HL-60/S4 (cell line): ENCODE data around the gene SURF4.
"Not testable (repeated sequence)": the region's sequence is repeated elsewhere in the genome, so short reads cannot be mapped to it uniquely, and the experiment has no call there.

Source experiments
- in situ Hi-C: fragments of 300-500 bp; cut with MboI; formaldehyde crosslinking; loops from 2 replicates; pipeline ENCODE4 v1.14.3; 2022; ENCODE audit warnings: low sequenced_read_pairs

The SURF4 gene

DNA sequence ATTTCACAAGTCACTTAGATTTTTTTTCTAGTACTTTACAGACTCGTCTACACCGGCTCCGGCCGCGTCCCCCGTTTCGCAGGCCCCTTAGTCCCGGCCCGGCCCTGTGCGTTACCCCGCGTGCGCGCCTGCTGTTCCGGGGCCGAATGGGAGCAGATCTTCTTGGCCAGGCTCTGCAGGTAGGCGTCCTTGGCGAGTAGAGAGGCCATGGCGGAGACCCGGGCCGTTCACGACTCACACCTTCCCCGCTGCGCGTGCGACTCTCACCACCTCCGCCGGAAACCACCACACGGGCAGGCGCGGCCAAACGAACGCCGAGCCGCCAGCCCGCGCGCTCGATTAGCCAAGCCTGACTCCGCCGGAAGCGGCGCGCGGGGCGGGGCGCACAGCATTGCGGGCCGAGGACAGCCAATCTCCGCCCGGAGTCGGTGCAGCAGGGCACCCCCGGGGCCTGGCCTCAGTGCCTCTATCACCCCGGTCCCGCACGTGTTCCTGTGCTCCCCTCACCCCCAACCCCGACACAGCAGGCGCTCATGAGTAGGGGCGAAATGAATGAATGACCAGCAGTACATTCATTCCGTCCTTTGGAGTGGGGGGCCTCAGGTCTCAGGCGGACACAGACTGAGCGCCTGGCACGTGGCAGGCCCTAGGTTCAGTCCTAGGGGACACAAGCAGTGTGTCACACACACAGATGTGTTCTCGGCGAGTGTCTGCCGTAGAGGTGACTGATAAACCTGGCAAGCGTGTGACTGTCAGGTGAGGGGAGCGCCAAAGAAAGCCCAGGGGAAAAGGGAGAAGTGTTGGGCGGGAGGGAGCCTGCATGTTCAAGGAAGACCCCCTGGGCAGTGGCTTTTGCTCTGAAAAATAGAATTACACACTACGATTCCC is 39.7 kb downstream of the SURF4 start, which contains the start of gene SURF6:
TSS of gene SURF6 (minus strand) at position 265 of the 888 bp plus-strand sequence. CDS start at position 209, 56 bp downstream.
- in situ Hi-C loops = no loop called here

DNA sequence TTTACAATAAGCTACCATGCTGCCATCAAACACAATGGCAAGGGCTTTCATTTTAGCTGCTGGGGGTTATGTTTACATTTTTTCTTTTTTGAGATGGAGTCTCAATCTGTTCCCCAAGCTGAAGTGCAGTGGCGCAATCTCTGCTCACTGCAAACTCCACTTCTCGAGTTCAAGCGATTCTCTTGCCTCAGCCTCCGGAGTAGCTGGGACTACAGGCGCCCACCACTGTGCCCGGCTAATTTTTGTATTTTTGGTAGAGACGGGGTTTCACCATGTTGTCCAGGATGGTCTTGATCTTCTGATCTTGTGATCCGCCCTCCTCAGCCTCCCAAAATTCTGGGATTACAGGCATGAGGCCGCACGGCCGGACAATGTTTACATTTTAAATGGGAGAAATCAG is 41.0 kb downstream of the SURF4 start:
- in situ Hi-C loops = not testable (repeated sequence)

DNA sequence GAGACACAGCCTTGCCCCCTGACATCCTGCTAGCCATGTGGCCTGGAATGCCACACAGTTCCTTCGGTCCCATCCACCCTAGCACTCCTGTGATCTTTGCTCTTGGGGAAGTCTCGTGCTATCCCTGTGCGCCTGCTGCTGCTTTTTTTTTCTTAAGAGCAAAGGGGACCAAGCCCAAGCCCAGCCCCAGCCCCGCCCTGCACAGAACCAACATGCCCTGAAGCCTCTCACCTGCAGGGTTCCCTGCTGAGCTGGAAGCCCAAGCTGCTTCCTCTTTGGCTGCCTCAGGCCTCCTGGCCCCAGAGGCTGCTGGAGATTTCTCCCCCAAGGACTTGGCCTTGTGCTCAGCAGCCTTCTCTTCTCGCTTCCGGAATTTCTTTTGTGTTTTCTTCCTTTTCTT is 41.7 kb downstream of the SURF4 start:
- in situ Hi-C loops = no loop called here

DNA sequence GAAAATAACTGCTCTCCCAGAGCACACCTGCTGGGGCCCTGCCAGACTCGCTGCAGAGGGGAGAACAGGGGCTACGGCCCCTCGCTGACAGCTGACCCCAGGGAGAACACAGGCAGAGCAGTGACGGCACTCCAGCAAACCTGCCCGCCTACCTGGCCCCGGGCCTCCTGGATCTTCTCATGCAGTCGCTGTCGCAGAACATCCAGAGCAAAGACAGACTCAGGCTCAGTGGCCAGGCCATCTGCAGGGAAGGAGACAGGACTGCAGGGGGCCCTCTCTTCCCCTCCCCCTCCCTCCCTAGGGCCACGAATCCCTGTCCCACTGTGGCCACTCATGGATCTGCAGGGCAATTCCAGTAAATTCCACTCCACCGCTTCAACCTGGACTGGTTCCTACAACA is 42.3 kb downstream of the SURF4 start:
- in situ Hi-C loops = no loop called here

DNA sequence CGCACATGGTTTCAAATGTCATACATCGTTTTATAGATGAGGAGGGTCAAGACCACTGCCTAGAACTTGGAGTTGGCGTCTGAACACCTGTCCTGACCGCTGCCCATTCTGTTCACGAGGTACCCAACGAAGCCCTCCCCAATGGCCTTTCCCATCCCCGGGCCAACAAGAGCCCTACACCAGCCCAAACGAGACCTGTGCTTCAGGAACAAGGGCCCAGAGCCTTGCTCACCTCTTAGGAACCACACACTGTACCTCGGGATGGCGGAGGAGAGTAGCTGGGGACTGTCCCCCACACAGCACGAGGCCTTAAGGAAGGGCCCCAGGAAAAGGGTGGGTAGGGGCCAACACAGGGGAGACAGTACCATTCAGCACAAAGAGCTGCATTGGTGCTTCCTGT is 42.8 kb downstream of the SURF4 start:
- in situ Hi-C loops = no loop called here

DNA sequence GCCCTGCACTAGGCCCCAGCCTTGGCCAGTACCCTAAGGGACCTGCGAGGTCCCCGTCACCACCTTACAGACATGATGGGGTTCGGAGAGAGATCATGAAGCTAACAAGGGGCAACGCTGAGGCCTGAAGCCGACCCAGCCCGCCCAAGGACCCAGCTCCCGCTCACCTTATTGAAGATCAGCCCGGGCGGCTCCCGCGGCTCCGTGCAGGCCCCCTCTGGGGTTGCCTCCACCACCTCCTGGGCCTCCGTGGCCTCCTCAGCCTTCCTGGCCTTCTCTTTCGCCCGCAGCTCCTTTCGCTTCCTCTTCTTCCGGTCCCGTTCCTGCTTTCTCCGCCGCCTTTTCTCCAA is 43.5 kb downstream of the SURF4 start:
- in situ Hi-C loops = no loop called here

DNA sequence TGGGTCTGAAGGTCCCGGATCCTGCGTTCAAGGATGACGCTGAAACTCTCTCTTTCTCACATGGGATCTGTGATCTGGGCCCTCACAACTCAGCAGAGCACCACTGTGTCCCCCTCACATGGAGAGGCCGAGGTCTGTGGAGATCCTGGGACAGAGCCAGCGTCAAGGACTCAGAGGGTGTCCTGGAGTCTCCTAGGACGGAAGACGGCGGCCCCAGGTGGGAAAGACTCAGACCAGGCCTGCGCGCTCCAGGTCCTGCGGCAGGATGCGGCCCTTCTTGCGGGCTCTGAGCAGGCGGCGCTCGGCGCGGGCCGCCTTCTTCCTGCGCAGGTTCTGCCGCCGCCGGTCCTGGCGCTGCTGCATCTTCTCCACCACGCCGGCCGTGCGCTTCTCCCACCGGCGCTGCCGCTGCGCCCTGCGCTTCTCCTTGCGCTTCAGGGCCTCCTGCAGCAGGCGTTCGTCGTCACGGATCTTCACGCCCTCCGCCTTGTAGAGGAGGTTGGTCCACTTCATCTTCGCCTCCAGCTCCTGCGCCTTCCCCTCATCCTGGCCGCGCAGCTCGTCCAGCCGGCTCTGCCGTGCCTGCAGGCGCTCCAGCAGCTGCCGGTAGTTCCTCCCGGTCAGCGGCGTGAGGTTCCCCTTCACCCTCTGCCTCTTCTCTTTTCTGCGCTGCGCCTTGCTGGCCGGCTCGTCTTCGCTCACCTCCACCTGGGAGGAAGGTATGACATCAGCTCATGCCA is 44.0 kb downstream of the SURF4 start:
- in situ Hi-C loops = no loop called here

DNA sequence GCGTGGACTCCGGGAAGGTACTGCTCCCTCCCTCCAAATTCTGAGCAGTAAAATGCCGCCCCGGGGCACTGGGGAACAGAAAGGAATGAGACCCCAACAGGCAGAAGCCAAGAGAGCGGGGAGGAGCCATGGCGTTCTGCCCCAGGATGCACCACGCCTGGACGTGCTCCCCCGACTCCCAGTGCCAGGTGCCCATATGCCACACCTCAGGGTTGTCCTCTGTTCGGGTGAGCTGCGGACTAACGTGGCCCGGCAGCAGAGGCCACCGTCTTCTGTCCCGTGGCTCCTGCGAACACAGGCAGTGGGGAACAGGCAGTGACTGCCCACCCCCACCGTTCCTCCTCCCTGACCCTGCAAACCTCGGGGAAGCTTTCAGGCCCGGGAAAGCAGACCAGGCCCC is 44.6 kb downstream of the SURF4 start:
- in situ Hi-C loops = no loop called here

DNA sequence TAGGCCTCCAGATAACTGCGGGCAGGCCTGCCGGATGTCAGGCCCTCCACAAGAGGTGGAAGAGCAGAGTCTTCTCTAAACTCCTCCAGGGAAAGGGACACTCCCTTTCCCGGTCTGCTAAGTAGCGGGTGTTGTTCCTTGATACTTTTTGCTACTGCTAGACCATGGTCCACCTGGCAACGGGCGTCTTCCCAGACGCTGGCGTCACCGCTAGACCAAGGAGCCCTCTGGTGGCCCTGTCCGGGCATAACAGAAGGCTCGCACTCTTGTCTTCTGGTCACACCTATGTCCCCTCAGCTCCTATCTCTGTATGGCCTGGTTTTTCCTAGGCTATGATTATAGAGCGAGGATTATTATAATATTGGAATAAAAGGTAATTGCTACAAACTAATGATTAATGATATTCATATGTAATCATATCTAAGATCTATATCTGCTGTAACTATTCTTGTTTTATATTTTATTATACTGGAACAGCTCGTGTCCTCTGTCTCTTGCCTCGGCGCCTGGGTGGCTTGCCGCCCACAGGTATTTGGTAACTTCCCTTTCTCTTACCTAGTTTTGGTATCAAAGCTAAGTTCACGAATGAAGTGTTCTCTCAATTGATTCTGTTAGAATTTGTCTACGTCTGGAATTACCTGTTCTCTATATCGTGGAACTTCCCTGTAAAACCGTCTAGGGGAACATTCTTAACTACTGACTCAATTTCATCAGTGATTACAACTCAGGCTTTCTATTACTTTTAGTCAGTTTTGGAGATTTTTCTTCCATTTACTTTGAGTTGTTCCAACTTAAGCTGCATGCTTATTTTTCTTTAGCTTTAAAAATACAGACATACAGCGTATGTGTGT is 46.3 kb downstream of the SURF4 start:
- in situ Hi-C loops = not testable (repeated sequence)

DNA sequence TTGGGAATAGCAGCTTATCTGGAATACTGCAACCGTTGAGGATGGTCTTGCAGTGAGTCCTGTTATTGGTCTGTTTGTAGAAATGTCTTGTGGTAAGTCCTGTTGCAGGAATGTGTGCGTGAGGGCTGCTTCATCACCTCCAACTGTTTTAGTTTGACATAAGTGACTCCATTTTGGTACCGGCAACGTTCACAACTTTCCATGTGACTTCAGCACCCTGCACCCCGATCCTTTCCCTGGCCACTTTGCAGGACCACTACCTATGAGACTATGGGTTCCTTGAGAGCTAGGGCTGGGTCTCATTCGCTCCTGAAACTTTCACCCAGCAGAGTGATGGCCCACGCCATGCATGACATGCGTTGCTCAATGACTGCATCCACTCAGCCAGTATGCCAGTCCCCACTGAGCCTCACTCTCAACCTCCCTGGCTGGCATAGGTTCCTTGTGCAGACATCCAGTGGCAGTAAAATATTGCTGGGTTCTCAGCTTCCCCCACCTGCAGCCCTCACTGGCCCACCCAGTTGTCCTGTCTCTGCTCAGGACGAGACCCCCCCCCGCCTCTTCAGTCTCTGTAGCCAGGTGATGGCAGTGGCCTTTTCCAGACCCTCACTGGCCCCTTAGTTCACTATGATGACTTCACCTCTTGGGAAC is 47.9 kb downstream of the SURF4 start:
- in situ Hi-C loops = no loop called here

DNA sequence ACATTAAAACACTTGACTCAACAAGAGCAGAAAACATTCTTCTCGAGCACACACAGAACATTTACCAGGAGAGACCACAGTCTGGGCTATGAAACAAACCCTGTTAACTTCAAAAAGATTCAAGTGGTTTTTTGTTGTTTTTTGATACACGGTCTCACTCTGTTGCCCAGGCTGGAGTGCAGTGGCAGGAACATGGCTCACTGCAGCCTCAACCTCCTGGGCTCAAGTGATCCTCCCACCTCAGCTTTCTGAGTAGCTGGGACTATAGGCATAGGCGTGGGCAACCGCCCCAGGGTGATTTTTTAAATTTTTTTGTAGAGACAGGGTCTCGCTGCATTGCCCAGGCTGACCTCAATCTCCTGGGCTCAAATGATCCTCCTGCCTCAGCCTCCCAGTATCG is 48.8 kb downstream of the SURF4 start:
- in situ Hi-C loops = not testable (repeated sequence)

DNA sequence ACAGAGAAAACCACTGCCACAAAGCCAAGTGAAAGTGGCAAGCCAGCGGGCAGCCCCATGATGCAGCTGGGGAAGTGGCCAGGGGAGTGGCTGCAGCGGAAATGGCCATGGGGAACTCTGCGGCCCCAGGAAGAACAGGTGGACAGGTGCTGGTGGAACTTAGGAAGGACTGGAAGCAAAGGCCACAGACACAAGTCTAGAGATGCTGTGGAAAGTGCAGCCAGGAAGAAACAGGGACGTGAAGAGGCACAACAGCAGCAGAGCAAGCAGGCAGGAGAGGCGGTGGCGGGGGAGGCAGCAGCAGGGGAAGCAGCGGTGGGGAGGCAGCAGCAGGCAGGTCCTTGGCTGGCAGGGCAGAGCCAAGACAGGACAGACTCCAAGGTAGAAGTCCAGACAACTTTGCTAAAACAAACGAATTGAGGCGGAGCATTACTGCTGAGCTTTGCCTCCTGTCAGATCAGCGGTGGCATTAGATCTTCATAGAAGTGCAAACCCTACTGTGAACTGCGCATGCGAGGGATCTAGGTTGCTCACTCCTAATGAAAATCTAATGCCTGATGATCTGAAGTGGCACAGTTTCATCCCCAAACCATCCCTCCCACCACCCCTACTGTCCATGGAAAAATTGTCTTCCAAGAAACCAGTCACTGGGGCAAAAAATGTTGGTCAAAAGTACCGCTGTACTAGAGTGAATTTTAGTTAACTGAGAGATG is 51.7 kb downstream of the SURF4 start:
- in situ Hi-C loops = no loop called here

DNA sequence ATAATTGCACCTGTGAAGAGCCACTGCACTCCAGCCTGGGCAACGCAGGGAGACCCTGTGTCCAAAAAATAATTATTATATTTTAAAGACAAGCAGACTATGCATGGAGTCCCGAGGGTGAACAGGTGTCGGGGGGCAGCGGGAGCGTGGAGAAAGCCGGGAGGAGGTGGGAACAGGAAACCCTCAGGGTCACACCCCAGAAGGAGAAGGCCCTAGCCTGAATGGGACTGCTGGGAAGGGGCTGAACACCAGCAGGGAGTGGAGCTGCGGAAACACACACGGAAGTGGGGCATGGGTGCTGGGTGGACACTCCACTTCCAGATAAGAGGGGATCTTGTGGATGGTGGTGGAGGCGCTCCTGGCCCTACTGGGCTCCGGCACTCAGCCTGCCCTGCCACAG is 52.6 kb downstream of the SURF4 start:
- in situ Hi-C loops = no loop called here

DNA sequence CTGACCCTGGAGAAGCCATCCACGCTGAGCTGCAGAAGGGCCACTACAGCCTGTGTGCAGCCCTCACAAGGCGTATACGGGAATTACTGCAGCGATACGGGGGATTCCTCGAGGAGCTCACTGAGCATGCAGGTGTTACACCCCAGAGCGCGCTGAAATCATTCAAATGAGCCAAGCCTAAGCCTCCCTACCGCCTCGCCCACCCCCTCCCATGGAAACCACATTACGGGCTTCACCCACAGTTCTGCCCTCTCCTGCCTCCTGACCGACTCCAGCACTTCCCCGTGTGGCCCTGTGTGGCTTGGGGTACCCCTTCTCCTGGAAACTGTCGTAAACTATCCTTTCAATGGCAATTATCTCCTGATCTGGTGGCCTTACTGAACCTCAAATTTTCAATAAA is 53.2 kb downstream of the SURF4 start:
- in situ Hi-C loops = no loop called here

DNA sequence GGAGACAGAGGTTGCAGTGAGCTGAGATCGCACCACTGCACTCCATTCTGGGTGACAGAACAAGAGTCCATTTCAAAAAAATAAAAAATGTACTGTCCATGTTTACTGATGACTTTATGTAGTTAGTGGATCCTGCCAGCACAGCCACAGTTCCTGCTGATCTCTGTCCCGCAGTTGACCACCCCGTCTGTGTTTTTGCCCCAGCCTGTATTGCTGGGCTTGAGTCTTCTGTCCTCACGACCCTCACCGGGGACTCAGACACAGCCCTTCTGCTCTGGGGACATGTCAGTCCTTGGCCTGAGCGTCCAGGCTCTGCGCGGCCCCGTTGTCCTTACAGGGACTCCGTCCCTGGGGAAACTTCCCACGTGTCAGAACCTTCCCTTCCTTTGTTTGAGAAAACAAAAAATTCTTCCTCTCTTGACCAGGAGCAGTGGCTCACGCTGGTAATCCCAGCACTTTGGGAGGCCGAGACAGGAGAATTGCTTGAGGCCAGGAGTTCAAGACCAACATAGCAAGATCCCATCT is 54.4 kb downstream of the SURF4 start:
- in situ Hi-C loops = no loop called here

DNA sequence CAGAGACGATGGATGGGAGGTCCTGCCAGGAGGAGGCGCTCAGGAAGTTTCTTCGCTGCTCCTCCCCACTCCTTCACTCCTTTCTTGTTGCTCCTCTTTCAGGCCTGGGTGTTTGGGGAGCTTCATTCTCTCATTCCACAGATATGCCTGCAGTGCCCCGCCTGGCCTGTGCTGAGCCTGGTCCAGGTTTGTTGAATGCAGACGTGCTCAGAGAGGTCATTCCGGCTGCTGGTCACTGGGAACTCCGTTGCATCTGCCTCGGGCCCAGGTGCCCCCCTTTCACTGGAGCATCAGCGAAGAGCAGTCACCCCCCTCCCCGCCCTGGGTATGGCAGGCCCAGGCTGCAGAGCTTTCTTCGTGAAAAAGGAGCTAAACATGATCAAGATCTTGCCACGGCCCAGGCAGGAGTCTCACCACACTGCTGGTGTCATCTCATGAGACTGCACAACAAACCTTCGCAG is 55.4 kb downstream of the SURF4 start:
- in situ Hi-C loops = no loop called here

DNA sequence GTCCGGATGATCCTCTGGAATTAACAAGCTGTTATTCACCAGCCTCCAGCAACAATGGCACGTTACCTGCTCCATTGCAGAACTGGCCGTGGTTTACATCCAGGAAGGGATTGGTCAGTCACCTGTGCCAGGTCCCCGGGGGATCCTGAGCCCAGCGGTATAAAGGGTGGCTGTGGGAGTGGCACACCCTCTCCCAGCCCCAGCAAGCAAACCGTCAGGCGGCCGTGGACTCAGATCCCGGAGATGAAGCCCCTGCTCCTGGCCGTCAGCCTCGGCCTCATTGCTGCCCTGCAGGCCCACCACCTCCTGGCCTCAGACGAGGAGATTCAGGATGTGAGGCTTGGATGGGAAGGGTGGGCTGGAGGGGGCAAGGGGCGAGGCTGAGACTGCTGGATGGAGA is 58.3 kb downstream of the SURF4 start:
- in situ Hi-C loops = not testable (repeated sequence)

DNA sequence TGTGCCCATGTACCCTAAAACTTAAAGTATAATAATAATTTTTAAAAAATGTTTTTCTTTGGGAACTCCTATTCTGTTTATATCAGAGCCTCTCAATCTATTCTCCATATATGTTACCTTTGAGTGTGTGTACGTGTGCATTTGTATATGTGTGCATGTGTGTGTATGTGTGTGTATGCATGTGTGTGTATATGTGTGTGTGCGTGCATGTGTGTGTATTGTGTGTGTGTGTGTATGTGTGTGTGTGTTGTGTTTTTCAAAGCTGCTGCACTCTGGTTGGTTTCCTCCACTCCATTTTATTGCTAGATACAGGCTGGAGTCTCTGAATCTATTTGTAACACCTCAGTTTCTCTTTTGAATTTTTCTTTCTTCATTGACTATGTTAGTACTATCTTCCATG is 59.9 kb downstream of the SURF4 start:
- in situ Hi-C loops = no loop called here
